ENCODE results near the gene NOC2L. TPM values are rescaled to one million over a fixed set of nuclear protein-coding genes. Genes with fewer than 3 reads are reported as not detected.

The NOC2L gene
- total RNA-seq, 2 experiments from 2014 or later, result 50.2 to 52.0 TPM

DNA sequence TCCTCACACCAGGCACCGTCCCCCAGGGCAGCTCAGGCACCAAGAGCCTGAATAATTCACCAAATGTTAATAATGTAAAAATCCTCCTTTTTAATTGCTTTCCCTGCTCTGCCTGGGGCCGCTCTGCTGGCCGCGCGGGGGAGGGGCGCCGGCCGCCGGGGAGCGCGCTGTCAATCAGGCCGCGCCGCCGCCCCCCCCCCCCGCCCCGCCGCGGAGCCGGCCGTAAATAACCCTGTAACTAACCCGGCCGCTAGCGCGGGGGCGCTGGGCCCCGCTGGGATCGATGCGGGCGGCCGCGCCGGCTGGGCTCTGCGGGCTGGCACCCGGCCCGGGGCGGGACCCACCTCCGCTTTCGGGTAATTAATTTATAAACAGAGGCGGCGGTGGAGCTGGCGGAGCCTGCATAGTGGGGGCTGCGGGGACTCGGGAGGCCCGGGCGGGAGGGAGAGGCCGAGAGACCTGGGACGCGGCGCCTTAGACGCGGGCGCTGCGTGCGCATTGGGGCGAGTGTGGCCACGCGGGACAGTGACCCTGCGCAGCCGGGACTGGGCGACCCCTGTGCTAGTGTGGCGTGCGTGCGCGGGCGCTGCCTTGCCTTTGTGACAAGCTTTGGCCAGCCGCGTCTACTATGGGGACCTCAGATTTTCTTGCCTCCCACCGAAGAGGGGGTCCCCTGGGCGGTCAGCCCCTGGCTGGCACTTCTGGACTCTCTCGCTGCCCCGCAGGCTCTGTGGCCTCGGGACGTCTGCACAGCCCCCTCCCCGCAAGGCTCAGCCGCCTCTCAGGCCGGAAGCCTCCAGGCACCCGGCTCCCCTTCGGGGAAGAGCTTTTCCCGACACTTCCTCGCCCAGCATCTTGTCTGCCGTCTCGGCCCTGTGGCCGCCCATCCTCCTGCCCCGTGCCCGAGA lies 18.7 kb downstream of the NOC2L start:
- H3K27ac ChIP-seq (ENCODE audit: low read depth in 1 of 2, low read length in 2 of 2), result no peak overlapping the region
- peak overlapping the region; percentile 38 for H3K4me3 Mint-ChIP-seq
- peaks cover 48% of the 10 kb centered on the region for H3K27me3 Mint-ChIP-seq
- no peaks in the 10 kb centered on the region for H3K9me3 Mint-ChIP-seq
- peaks cover 7% of the 10 kb centered on the region for H3K36me3 Mint-ChIP-seq (ENCODE audit: low read depth)
- ATAC-seq (ENCODE audit: poor library complexity), result peak; percentile 25
- intact Hi-C loops (cut with DNase I, micrococcal nuclease), result no loop called here
- peaks cover 5% of the 10 kb centered on the region for H3K4me1 Mint-ChIP-seq (ENCODE audit: low read depth)
- CTCF ChIA-PET, result interaction anchor here (0.8 to 1.1 kb wide), 3 partner anchors 26 to 62 kb away, joined by 3 to 4 read pairs (median 3); partner anchors contain the start of gene PLEKHN1
- peaks cover 3% of the 10 kb centered on the region for H3K36me3 ChIP-seq (ENCODE audit: insufficient read depth, low read length)
- H3K27me3 ChIP-seq (ENCODE audit: control insufficient read depth in 1 of 2, insufficient read depth in 2 of 2, low read length in 2 of 2), result peaks cover 43 to 59% of the 10 kb centered on the region in 2 experiments
- TF ChIP-seq, protein P1, sequence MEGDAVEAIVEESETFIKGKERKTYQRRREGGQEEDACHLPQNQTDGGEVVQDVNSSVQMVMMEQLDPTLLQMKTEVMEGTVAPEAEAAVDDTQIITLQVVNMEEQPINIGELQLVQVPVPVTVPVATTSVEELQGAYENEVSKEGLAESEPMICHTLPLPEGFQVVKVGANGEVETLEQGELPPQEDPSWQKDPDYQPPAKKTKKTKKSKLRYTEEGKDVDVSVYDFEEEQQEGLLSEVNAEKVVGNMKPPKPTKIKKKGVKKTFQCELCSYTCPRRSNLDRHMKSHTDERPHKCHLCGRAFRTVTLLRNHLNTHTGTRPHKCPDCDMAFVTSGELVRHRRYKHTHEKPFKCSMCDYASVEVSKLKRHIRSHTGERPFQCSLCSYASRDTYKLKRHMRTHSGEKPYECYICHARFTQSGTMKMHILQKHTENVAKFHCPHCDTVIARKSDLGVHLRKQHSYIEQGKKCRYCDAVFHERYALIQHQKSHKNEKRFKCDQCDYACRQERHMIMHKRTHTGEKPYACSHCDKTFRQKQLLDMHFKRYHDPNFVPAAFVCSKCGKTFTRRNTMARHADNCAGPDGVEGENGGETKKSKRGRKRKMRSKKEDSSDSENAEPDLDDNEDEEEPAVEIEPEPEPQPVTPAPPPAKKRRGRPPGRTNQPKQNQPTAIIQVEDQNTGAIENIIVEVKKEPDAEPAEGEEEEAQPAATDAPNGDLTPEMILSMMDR (IDR thresholded peaks at IDR 0.05), result no peak
- no peak overlapping the region for H3K27ac Mint-ChIP-seq
- POLR2A ChIA-PET, result no interaction called here
- H3K4me1 ChIP-seq (ENCODE audit: insufficient read depth, low read length), result peaks cover 31% of the 10 kb centered on the region
- DNase-seq, result peak in 4 of 14 experiments; percentile 27 to 58 (median 42)
- peaks cover 0 to 43% of the 10 kb centered on the region in 2 experiments for H3K9me3 ChIP-seq (ENCODE audit: control insufficient read depth in 1 of 2, insufficient read depth in 1 of 2, low read length in 2 of 2)
- peak overlapping the region; percentile 39 for H3K4me3 ChIP-seq (ENCODE audit: low read length)

DNA sequence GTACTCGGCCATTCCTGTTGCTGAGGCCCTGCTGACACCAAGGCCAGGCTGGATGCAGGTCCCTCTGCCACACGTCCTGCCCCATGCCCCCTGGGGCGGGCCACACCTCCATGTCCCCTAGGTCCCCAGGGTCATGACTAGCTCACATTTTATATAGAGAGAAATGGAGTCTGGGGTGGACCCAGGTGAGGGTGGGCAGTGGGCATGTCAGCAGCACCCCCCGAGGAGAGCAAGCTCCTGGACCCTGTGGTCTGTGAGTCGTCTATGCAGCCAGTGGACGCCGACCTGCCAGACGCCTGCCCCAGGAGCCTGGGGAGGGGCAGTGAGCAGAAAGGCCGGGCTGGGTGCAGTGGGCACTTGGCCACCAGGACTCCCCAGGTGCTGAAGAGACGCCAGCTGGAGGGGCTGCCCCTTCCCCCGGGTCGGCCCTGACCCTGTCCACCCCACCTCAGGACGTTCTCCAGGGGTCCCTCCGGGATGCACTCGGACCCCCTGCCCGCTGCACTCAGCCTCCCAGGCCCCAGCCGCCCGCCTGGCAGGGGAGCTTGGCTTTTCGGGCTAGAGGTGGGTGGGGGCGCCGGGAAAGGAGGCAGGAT lies 19.4 kb downstream of the NOC2L start:
- peaks cover 1% of the 10 kb centered on the region for H3K36me3 Mint-ChIP-seq (ENCODE audit: low read depth)
- no peak overlapping the region for H3K27ac Mint-ChIP-seq
- CTCF ChIA-PET, result interaction anchor here (1.0 kb wide), 1 partner anchor 35 kb away, joined by 3 read pairs; no protein-coding TSS in a partner anchor
- Histone ChIP-seq H3K27ac (ENCODE audit: low read depth in 1 of 2, low read length in 2 of 2) (no peak overlapping the region), H3K4me1 (ENCODE audit: insufficient read depth, low read length) (peaks cover 31% of the 10 kb centered on the region), H3K4me3 (ENCODE audit: low read length) (no peak overlapping the region), H3K27me3 (ENCODE audit: control insufficient read depth in 1 of 2, insufficient read depth in 2 of 2, low read length in 2 of 2) (peaks cover 48 to 65% of the 10 kb centered on the region in 2 experiments), H3K36me3 (ENCODE audit: insufficient read depth, low read length) (no peaks in the 10 kb centered on the region), H3K9me3 (ENCODE audit: control insufficient read depth in 1 of 2, insufficient read depth in 1 of 2, low read length in 2 of 2) (peaks cover 0 to 48% of the 10 kb centered on the region in 2 experiments)
- ATAC-seq (ENCODE audit: poor library complexity), result no peak
- no peak overlapping the region for H3K4me3 Mint-ChIP-seq
- DNase-seq, result no peak
- H3K9me3 Mint-ChIP-seq, result no peaks in the 10 kb centered on the region
- POLR2A ChIA-PET, result no interaction called here
- intact Hi-C loops (cut with DNase I, micrococcal nuclease), result no loop called here
- peaks cover 5% of the 10 kb centered on the region for H3K4me1 Mint-ChIP-seq (ENCODE audit: low read depth)
- peaks cover 54% of the 10 kb centered on the region for H3K27me3 Mint-ChIP-seq
- TF ChIP-seq, protein P1 (IDR thresholded peaks at IDR 0.05), result no peak

DNA sequence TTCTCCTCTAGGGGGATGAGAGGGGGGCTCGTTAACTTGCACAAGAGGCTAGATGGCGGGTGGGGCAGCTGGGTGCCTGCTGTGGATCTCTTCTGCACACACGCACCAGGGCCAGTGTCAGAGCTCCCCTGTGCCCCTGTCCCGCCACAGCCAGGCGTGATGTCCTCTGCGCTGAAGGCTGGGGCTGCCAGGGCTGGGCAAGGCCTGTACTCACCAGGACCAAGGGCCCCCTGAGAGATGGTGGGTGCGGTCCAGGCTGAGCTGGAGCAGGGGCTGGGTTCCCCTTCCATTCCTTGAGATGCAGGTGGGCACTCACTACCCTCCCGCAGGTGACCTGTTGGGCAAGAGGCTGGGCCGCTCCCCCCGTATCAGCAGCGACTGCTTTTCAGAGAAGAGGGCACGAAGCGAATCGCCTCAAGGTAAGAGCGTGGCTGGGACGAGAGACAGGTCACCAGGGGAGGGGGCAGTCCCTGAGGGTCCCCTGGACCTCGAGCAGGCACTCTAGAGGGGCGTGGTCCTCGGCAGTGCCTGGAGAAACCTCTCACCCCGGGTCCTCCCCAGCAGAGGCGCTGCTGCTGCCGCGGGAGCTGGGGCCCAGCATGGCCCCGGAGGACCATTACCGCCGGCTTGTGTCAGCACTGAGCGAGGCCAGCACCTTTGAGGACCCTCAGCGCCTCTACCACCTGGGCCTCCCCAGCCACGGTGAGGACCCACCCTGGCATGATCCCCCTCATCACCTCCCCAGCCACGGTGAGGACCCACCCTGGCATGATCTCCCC lies 20.2 kb downstream of the NOC2L start:
- Histone ChIP-seq H3K27ac (ENCODE audit: low read depth in 1 of 2, low read length in 2 of 2) (no peak overlapping the region), H3K4me3 (ENCODE audit: low read length) (no peak overlapping the region), H3K4me1 (ENCODE audit: insufficient read depth, low read length) (peaks cover 31% of the 10 kb centered on the region), H3K9me3 (ENCODE audit: control insufficient read depth in 1 of 2, insufficient read depth in 1 of 2, low read length in 2 of 2) (peaks cover 0 to 48% of the 10 kb centered on the region in 2 experiments), H3K36me3 (ENCODE audit: insufficient read depth, low read length) (no peaks in the 10 kb centered on the region), H3K27me3 (ENCODE audit: control insufficient read depth in 1 of 2, insufficient read depth in 2 of 2, low read length in 2 of 2) (peaks cover 48 to 65% of the 10 kb centered on the region in 2 experiments)
- intact Hi-C loops (cut with DNase I, micrococcal nuclease), result no loop called here
- TF ChIP-seq, protein P1 (IDR thresholded peaks at IDR 0.05), result no peak
- H3K36me3 Mint-ChIP-seq (ENCODE audit: low read depth), result no peaks in the 10 kb centered on the region
- ChIA-PET CTCF (no interaction called here), POLR2A (no interaction called here)
- DNase-seq, result no peak
- H3K9me3 Mint-ChIP-seq, result no peaks in the 10 kb centered on the region
- no peak overlapping the region for H3K4me3 Mint-ChIP-seq
- no peak for ATAC-seq (ENCODE audit: poor library complexity)
- H3K27me3 Mint-ChIP-seq, result peaks cover 54% of the 10 kb centered on the region
- H3K4me1 Mint-ChIP-seq (ENCODE audit: low read depth), result peaks cover 5% of the 10 kb centered on the region
- H3K27ac Mint-ChIP-seq, result no peak overlapping the region
